Large intestine (tissue), 3 donors: ENCODE measurements around the gene SPACDR. TPM values are rescaled to one million over a fixed set of nuclear protein-coding genes. Genes with fewer than 3 reads are reported as not detected.

Experiments used
- DNase-seq, 2 donors: peaks; one replicate each; pipeline versions ENCODE4 v3.0.0 to v3.0.0-alpha.2; 2013
- H3K27ac ChIP-seq: one replicate; pipeline ENCODE4 v1.5.1; 2013; ENCODE audit warnings: low read length
- H3K27me3 ChIP-seq: 2 replicates; pipeline ENCODE4 v1.6.1; 2013; ENCODE audit warnings: low read length; ENCODE audit not compliant: control insufficient read depth, insufficient read depth
- H3K36me3 ChIP-seq: 2 replicates; pipeline ENCODE4 v1.6.1; 2013; ENCODE audit warnings: low read length; ENCODE audit not compliant: control insufficient read depth, insufficient read depth
- H3K4me1 ChIP-seq: one replicate; pipeline ENCODE4 v1.6.1; 2013; ENCODE audit warnings: low read length; ENCODE audit not compliant: control insufficient read depth, insufficient read depth
- H3K4me3 ChIP-seq: one replicate; pipeline ENCODE4 v1.5.1; 2013; ENCODE audit warnings: low read length
- H3K9me3 ChIP-seq: one replicate; pipeline ENCODE4 v1.6.1; 2013; ENCODE audit warnings: mild to moderate bottlenecking, low read depth, low read length, moderate library complexity; ENCODE audit not compliant: control insufficient read depth
- WGBS: methylation state at CpG from one replicate; pipeline ENCODE4 v1.1.5; 2013; ENCODE audit warnings: low lambda C conversion rate; ENCODE audit not compliant: insufficient coverage; 5-methylcytosine and 5-hydroxymethylcytosine counted together
- polyA plus RNA-seq: library from polyadenylated mRNA; unstranded; fragments of 120-200 nt; gene quantifications from one replicate; pipeline ENCODE4 v1.2.1, GENCODE V29; 2013

Gene SPACDR
- polyA plus RNA-seq, 1 donor: 1.4 TPM

GRCh38 chr7:100411101-100411500 is 53.0 kb downstream of the SPACDR start:
- Histone ChIP-seq H3K4me3 (no peak overlapping the region), H3K36me3 (no peaks in the 10 kb centered on the region), H3K4me1 (no peaks in the 10 kb centered on the region), H3K27ac (no peak overlapping the region), H3K9me3 (no peaks in the 10 kb centered on the region), H3K27me3 (no peaks in the 10 kb centered on the region)
- 100% methylated on average over 1 of the region's 6 CpGs for WGBS
- no peak for DNase-seq

DNA sequence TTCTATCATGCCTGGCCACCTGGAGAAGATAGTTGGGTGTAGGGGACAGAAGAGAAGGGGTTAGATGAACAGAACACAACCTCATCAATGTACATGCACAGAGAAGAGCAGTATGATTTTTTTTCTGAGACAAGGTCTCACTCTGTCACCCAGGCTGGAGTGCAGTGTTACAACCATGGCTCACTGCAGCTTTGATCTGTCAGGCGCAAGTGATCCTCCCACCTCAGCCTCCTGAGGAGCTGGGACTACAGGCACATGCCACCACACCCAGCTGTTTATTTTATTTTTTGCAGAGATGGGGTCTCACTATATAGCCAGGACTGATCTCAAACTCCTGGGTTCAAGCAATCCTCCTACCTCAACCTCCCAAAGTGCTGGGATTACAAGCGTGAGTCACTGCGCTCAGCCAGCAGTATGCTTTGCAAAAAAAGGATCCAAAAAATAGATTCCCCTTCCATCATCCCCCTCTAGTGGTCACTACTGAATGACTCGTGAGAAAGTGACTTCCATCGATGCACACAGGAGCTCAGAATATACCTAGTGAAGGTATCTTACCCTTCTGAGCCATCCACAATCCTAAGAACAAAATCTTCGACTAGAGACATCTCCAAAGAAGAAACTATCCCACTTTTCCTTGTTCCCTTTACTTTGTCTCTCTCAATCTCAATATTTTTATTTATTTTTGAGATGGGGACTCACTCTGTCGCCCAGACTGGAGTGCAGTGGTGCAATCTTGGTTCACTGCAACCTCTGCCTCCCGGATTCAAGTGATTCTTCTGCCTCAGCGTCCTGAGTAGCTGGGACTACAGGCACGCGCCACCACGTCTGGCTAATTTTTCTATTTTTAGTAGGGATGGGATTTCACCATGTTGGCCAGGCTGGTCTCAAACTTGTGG is 56.5 kb downstream of the SPACDR start:
- H3K9me3 ChIP-seq: no peaks in the 10 kb centered on the region
- WGBS: 0% methylated on average over 2 of the region's 12 CpGs
- no peak overlapping the region for H3K4me3 ChIP-seq
- H3K27me3 ChIP-seq: no peaks in the 10 kb centered on the region
- no peak overlapping the region for H3K27ac ChIP-seq
- DNase-seq: peak in 1 of 2 donors; percentile 23
- H3K36me3 ChIP-seq: no peaks in the 10 kb centered on the region
- no peaks in the 10 kb centered on the region for H3K4me1 ChIP-seq

- 90% methylated on average over 2 of the region's 6 CpGs for WGBS
- Histone ChIP-seq H3K27ac (no peak overlapping the region), H3K27me3 (no peaks in the 10 kb centered on the region)
Observed at GRCh38 chr7:100406767-100407166, 57.3 kb downstream of the SPACDR start.

More at GRCh38 chr7:100406767-100407166, 57.3 kb downstream of the SPACDR start:
- Histone ChIP-seq H3K36me3 (no peaks in the 10 kb centered on the region), H3K4me1 (no peaks in the 10 kb centered on the region), H3K9me3 (no peaks in the 10 kb centered on the region), H3K4me3 (no peak overlapping the region)
- no peak for DNase-seq

Other genes with a start within 250 kb of the SPACDR start
- gene PVRIG, start 244.3 kb downstream of the SPACDR start, polyA plus RNA-seq: 1.5 TPM
- 3.5 TPM for gene SPDYE3, start 156.6 kb downstream of the SPACDR start, polyA plus RNA-seq
- 64.8 TPM for gene PILRB, start 106.1 kb downstream of the SPACDR start, polyA plus RNA-seq
- 5.8 TPM for gene PILRA, start 90.8 kb downstream of the SPACDR start, polyA plus RNA-seq
- gene ZCWPW1, start 35.6 kb downstream of the SPACDR start, polyA plus RNA-seq: 4.8 TPM
- gene MEPCE, start 34.4 kb downstream of the SPACDR start, polyA plus RNA-seq: 37.6 TPM
- gene PPP1R35, start 27.8 kb downstream of the SPACDR start, polyA plus RNA-seq: 29.7 TPM
- 56.8 TPM for gene TSC22D4, start 15.0 kb upstream of the SPACDR start, polyA plus RNA-seq
- gene NYAP1, start 19.7 kb upstream of the SPACDR start, polyA plus RNA-seq: 3.5 TPM
- 18.6 TPM for gene AGFG2, start 74.9 kb upstream of the SPACDR start, polyA plus RNA-seq
- gene SAP25, start 109.6 kb upstream of the SPACDR start, polyA plus RNA-seq: 7.9 TPM
- 40.0 TPM for gene LRCH4, start 121.9 kb upstream of the SPACDR start, polyA plus RNA-seq
- 0.88 TPM for gene FBXO24, start 122.1 kb upstream of the SPACDR start, polyA plus RNA-seq
- gene PCOLCE, start 138.1 kb upstream of the SPACDR start, polyA plus RNA-seq: 51.4 TPM
- gene MOSPD3, start 148.3 kb upstream of the SPACDR start, polyA plus RNA-seq: 13.7 TPM
- gene TFR2, start 177.3 kb upstream of the SPACDR start, polyA plus RNA-seq: 2.7 TPM
- gene ACTL6B, start 192.2 kb upstream of the SPACDR start, polyA plus RNA-seq: 2.9 TPM
- gene GNB2, start 209.5 kb upstream of the SPACDR start, polyA plus RNA-seq: 193 TPM
- gene GIGYF1, start 230.0 kb upstream of the SPACDR start, polyA plus RNA-seq: 47.6 TPM
- 28.7 TPM for gene POP7, start 241.9 kb upstream of the SPACDR start, polyA plus RNA-seq